TTC549 (cell line): ENCODE data around the gene FRMD5.
"Not testable (repeated sequence)": the region's sequence is repeated elsewhere in the genome, so short reads cannot be mapped to it uniquely, and the experiment has no call there.

ENCODE experiments used
- FAIRE-seq: peaks from 2 replicates; lab custom pipeline; 2012; peaks lifted over from hg19 to GRCh38; lab: Jason Lieb, UNC

The FRMD5 gene

DNA sequence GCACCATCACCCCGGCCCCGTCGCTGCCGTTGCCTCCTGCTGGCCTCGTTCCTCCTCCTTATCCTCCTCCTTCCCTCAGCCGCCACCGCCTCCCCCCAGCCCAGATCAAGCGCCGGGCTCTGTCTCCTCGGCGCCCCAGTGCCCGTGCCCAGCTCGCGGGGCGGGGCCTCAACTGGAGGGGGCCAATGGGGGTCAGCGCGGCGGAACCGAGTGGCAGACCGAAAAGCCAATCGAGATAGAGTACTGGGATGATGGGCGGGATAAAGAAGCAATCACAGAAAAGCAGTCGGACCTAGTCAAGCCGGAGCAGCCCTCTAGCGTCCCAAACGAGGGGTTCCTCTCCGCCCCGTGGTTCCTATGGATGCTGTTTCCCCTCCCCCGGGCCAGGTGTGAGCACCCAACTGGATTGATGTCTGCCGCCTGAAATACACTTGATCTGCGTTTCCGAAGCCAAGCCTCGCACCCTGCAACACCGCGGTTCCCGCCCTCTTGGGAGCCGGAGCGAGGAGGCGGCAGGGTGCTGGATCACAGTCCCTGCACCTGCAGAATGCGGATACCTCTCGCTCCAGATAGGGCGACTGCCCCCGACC, at the start of gene FRMD5:
TSS of gene FRMD5 (minus strand) at position 121 of the 590 bp plus-strand sequence.
- peak; percentile 52 for FAIRE-seq

DNA sequence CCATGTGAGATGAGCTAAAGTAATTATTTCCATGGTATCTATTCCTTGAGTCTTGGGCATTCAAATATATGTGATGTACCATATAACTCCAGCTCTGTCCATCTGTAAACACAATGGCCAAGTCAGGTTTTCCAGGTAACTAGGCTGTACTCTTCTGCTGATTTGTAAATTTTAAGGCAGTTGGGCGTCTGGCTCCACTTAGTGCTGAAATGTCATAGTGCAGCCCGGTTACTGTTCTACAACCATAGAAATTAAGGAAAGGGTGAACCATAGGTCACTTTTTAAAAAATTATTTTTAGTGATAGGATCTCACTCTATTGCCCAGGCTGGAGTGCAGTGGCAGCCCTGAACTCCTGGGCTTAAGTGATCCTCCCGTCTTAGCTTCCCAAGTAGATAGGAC, 48.8 kb upstream of the FRMD5 start:
- no peak for FAIRE-seq

DNA sequence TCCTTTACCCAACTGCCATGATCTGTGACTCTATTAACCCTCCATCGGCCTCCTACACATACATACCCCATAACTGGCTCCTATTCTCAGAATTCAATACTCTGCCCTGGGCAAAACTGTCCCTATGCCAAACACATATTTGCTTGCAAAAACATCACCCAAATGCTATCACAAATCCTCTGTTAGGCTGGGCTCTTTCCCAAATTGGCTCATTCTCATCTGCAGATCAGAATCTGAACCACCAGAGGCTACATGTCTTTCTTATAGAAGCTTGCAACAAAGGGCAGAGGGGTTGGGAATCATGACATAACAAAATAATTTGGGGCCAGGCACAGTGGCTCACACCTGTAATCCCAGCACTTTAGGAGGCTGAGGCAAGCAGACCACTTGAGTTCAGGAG, 48.1 kb upstream of the FRMD5 start:
- FAIRE-seq, result no peak

DNA sequence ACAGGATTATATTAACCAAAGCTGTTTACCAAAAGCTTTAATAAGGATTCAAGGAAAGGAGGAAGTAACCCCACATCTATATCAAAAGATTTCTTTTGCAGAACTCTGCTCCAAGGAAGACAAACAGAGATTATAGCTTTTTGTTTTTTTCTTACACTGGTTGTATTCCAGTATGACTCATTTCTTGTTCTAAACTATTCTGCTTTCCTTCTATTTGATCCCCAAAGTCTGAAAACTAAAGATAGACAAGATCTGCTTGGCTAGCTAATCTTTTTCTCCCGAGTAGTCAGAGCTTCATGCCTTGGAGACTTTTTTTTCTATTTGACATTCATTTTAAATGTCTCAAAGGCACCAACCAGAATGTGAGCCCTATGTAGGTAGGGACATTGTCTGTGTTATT, 36.8 kb upstream of the FRMD5 start:
- no peak for FAIRE-seq

DNA sequence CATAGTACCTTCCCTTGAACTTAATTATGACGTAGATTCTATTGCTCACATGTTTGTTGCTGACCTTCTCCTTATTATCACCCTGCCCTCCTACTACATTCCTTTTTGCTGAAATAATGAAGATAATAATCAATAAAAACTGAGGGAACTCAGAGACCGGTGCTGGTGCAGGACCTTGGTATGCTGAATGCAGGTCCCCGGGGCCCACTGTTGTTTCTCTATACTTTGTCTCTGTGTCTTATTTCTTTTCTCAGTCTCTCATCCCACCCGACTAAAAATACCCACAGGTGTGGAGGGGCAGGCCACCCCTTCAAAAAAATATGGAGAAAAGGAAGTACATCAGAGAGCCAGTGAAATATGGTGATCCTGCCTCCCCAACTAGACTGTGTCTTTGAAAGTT, 34.2 kb upstream of the FRMD5 start:
- FAIRE-seq, result not testable (repeated sequence)

DNA sequence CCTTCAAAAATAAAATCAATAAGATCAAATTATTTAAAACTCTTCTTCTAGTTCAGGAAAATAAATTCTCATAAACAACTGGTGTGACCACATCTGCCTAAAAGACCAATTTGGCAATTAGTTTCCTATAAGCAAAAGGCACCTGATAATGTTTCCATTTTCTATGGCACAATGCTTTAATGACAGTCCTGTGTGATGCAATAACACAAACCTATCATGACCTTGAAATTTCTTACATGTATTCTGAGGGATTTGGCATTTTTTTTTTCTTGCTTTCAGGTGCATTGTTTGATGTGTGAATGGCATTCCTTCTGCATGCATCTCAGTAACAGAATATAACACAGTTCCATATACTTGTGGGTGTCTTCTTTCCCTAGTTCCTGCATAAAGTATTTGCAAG, 32.5 kb upstream of the FRMD5 start:
- FAIRE-seq, result no peak

DNA sequence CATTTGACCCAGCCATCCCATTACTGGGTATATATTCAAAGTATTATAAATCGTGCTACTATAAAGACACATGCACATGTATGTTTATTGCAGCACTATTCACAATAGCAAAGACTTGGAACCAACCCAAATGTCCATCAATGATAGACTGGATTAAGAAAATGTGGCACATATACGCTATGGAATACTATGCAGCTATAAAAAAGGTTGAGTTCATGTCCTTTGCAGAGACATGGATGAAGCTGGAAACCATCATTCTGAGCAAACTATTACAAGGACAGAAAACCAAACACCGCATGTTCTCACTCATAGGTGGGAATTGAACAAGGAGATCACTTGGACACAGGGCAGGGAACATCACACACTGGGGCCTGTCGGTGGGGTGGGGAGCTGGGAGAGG, 31.9 kb upstream of the FRMD5 start:
- not testable (repeated sequence) for FAIRE-seq

DNA sequence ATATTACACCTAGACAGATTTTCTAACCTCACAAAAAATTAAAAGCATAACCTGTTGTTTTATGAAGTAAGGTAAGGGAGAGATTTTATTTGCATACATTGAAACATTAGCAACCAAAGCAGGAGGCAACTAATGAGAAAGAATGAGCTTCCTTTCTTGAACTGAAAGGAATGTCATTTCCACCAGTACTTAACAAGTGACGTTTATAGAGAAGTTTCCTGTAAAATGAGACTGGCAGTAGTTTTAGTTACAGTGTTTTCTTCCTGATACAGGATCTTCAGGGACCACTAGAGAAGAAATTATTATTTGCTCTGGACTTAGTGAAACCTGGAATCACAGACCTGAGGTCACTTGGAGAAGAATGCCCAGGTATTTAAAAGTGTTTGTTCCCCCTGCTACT, 27.4 kb upstream of the FRMD5 start:
- FAIRE-seq, result no peak

DNA sequence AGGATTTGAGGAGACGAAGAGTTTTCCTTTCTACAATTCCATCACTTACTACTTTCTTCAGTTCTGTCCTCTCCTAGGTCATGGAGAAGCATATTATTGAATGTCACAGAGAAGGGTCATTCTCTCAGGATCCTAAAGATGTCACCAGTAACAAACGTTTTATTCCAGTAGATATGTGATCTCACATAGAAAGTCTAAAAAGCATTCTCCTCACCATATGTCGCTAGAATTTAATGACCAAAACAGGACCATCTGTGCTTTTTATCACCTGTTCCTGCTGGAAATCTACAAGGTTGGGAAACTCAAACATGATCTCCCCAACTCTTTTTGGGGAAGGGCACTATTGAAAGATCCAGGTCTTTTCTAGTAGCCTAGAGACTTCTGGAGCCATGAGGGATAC, 24.0 kb upstream of the FRMD5 start:
- no peak for FAIRE-seq

DNA sequence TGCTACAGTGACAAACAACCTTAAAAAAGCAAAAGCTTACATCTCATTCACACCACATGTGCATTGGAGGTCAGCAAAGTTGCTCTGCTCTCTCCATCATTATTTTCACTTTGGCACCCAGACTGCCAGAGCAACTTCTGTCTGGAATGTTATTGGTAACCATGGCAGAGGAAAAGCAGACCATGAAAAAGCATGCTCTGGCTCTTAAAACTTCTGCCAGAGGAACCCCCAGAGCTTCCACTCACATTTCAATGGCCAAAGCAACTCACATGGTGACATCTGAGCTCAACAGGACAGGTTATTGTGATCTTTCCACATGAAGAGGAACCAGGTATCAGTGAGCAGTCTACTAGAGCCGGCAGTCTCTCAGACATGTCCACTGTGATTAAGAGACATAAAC, 21.9 kb upstream of the FRMD5 start:
- FAIRE-seq, result no peak

DNA sequence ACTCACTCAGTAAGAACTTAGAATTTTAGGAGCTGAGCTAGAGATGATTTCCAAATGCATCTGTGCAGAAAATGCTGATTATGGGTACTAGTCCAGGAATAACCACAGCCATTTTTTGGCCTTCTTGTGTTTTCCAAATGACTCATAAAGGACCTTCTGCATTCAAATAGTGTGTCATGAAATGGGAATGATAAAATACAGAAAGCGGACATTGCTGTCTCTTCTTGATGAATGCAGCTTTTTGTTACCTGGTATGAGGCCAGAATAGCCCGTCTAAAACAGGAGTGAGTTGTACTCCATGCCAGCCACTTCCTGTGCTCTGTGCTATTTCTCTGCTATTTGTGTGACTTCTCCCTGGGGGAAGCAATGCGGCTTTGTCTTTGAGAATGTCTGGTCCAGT, 20.5 kb upstream of the FRMD5 start:
- no peak for FAIRE-seq

DNA sequence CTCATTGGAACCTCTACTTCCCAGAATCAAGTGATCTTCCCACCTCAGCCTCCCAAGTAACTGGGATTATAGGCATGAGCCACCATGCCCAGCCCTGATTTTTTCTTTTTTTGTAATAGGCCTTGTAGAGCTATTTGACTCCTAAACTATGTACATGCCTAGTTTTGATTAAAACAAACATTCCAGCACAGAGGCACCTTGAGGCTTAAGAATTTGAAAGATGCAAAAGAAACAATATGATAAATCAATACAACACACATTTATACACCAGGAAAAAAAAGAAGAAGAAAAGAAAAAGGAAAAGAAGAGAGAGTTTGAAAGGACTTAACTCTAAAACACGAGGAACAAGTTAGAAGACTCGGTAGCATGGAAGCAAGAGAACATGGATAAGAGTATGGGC, 13.9 kb upstream of the FRMD5 start:
- FAIRE-seq, result no peak

DNA sequence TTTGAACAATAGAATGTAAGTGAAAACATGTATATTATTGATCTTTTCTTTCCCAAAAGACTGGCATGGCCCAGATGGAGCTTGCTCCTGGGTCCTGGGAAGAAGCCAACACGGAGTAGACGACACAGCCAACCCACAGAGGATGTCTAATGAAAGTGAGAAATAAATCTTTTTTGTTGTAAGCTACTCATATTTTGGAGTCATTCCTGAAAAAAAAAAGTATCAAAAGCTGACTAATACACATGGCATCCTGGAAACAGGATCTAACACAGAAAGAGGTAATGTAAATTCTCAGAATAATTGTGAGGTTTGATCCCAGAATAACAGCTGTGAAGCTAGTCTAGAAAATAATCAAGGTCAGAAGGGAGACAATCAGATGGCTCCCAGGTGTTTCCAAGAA, 12.6 kb upstream of the FRMD5 start:
- no peak for FAIRE-seq

DNA sequence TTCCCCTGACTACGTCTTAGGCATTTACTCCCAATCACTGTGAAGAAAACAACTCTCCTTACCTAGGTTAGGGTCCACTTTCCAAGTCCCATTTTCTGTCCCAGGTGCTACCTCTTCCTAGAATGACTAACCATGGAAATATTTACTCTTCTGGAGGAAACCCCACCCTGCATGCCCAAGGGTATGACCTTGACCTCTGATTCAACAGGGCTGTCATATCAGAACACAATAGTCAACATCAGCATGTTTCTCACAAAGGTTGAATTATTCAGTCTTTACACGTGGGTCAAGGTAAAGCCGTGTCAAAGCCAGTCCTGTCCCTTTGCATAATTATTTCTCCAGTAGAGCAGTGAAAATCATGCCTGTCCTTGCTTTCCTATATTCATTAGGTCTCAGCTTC, 4.3 kb upstream of the FRMD5 start:
- FAIRE-seq, result no peak

DNA sequence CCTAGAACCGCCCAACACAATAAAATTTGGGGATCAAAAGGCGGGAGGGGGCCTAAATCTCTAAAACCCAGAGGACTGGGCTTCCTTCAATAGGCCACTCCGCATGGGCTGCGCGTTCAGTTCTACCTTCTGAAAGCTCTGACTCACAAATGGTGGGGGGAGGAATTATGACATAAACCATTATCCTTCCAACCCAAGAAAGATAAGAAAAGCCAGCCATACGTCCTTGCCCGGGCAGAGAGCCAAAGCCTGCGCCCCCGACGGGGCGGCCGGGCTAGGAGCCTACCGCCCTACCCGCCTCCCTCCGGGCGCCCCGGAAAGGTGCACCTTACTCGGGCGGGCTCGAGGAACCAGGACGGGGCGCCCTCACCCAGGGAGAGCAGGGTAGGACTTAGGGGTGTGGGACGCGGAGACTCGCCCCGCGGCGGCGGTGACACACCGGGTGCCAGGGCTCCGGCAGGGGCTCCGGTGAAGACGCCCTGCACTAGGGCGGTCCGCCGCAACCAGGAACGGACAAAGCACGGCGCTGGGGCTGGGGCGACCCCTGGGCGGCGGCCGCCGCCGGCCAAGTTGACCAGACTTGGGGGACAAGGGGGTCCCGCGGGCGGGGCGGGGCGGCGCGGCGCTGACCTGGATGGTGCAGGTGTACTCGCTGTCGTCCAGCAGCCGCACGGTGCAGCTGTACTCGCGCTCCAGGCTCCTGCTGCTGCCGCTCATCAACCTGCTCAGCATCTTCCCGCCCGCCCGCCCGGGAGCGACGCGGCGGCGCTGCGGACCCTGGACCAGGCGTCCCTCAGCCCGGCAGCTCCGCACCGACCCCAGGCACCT, 534 bp downstream of the FRMD5 start:
- no peak for FAIRE-seq

DNA sequence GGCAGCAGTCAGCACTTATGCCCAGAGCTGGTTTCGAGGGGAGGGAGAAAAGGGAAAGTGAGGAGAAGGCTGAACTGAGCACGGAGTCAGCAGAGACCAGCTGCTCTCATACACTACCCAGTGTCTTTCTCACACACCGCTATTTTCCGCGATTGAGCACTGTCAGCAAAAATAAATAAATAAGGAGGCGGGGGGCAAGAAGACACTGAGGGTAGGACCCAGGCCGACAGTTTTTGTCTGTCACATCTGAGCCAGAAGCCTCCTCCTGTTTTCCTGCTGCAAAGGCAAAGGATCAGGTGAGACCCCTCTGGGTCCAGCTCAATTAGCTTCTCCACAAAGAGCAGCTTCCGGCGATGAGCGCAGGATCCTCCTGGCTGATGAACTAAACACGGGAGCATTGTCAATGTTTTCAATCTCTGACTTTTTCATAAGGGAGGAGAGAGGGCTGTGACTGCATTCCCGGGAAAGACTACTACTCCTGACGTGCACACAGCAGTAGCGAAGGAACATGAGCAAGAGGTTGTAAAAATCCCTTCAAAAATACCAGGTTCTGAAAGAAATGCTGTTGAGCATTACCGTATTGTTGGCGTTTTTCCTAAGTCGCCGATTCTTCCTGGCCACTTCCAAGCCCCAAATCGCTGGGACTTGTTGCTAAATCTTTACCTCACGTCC, 1.3 kb downstream of the FRMD5 start:
- no peak for FAIRE-seq

DNA sequence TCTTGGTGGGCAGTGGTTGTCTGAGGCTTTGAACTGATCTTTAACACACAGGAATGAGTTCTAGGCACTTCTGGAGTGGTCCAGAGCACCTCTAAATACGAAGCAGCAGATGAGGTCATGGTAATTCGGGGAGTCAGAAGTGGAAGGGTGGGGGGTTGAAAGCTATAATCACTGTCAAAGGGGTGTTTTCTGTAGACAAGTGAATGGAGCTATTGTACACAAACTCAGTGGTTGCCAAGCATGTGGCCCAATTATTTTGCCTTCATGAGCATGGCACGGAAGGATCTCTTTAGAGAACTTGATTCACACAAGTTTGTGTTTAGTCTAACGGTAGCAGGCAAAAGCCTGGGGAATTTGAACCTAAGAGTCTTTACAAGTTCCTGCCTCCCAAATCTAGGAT, 6.3 kb downstream of the FRMD5 start:
- FAIRE-seq, result no peak

DNA sequence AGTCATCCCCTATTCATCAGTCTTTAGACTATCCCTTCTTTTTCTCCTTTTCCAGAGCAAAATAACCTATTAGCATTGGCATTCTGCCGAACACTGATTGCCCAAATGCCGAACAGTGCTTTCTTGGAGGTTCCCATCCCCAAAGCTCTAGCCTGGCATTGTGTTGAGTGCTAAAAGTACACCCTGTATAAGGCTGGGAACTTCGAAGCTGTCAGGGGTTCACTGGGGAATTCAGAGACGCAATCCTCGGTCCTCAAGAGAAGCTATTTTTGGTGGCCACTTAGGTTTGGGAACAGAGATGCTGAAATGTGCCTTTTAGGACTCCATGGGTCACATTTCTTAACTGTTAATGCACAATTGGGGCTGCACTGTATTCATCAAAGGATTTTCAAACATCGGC, 8.4 kb downstream of the FRMD5 start:
- FAIRE-seq, result no peak

DNA sequence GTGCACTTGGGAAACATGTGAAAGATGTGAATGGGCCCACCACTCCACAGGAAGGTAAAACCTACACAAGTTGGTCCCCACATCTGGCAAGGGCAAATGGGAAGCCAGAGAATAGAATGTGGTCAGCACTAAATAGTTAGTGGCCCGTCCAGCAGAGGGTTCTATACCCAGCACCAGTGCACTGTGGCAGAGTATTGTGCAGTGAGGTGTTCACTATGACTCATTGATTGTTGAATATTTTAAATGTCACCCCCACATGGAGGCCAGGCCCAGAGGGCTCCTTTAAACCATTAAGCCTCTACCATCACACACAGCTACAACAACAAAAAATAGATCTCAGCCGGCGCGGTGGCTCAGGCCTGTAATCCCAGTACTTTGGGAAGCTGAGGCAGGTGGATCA, 11.7 kb downstream of the FRMD5 start:
- FAIRE-seq, result no peak

DNA sequence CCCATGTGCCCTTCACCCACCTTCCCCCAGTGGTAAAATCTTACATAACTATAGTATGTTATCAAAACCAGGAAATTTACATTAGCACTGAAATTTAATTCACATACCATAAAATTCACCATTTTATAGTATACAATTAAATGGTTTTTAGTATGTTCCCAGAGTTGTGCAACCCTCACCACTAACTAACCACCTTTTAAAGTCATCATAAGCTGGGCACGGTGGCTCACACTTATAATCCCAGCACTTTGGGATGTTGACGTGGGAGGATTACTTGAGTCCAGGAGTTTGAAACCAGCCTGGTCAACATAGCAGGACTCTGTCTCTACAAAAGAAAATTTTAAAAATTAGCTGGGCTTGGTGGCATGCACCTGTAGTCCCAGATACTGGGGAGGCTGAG, 13.7 kb downstream of the FRMD5 start:
- no peak for FAIRE-seq

DNA sequence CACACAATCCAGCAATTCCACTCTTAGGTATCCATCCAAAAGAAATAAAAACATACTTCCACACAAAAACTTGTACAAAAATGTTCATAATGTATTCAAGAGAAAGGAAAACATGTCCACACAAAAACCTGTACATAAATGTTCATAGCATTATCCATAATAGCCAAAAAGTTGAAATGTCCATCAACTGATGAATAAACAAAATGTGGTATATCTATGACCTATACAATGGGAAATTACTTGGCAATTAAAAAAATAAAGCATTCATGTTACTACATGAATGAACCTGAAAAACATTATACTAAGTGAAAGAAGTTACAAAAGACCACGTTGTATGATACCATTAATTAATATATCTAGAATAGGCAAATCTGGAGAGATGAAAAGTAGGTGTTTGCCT, 17.9 kb downstream of the FRMD5 start:
- FAIRE-seq, result no peak

DNA sequence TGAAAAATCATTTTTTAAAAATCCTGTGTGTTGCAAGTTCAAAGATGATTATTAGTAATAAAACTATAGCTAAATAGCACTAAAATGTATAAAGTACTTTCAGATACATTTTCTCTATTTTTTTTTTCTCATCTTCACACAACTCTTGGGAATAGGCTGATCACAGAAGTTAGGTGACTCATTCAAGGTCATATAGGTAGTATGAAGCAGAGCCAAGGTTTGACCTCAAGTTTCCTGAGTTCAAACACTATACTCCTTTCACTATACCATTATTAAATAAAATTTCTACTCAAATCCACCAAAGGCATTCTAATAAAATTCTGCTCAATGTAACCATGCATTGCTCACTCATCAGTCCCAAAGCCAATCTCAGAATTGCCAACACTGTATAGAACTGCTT, 21.3 kb downstream of the FRMD5 start:
- FAIRE-seq, result no peak

DNA sequence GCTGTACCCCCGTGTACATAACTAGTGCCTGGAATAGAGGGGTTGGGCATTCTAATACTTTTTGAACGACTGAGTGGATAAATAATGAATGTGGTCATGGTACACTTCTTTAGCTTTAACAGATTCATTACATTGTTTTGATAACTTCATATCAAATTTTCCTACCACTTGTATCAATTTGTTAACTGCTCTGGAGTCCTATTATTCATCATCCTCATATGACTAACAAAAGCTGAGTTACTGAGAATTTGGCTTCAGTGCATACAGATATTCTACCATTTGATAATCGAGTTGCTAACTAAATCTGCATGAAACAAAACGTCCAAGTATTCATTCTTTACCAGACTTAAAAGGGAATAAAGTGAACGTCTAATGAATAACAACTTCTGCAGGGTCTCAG, 31.7 kb downstream of the FRMD5 start:
- no peak for FAIRE-seq

DNA sequence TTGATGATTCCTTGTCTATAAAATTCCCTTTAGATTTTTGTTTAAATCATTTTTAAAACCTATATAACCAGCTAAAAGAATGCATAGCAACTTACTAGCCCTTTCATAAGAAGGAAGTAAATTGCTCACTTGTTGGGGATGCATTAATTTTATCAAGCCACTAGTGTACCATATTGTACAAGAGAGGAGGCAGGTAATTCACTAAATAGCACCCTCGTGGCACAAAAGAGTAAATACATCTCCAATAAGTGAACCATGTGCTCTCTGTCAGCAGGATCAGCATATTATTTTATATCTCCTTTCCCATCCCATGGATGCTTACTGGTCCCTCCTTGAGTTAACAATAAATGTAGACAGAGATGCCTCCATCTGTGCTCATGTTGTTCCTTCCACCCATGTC, 34.3 kb downstream of the FRMD5 start:
- no peak for FAIRE-seq
